ENCODE data around the gene ANKRD31.

GRCh38 chr5:75072061-75072460 lies 164.6 kb downstream of the ANKRD31 start:
- TF ChIP-seq, protein P1, sequence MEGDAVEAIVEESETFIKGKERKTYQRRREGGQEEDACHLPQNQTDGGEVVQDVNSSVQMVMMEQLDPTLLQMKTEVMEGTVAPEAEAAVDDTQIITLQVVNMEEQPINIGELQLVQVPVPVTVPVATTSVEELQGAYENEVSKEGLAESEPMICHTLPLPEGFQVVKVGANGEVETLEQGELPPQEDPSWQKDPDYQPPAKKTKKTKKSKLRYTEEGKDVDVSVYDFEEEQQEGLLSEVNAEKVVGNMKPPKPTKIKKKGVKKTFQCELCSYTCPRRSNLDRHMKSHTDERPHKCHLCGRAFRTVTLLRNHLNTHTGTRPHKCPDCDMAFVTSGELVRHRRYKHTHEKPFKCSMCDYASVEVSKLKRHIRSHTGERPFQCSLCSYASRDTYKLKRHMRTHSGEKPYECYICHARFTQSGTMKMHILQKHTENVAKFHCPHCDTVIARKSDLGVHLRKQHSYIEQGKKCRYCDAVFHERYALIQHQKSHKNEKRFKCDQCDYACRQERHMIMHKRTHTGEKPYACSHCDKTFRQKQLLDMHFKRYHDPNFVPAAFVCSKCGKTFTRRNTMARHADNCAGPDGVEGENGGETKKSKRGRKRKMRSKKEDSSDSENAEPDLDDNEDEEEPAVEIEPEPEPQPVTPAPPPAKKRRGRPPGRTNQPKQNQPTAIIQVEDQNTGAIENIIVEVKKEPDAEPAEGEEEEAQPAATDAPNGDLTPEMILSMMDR (conservative IDR thresholded peaks at IDR 0.05; ENCODE audit: low read depth, low read length) = no peak
- no peak for TF ChIP-seq EZH2 (IDR thresholded peaks at IDR 0.05; ENCODE audit: borderline replicate concordance, low read depth, low read length, poor library complexity, severe bottlenecking)

Data from A673 (cell line).